Endothelial cell of hepatic sinusoid (primary cell): ENCODE measurements around the gene WDR26.
"Not testable (repeated sequence)": the region's sequence is repeated elsewhere in the genome, so short reads cannot be mapped to it uniquely, and the experiment has no call there.

Experiments used
- in situ Hi-C: cut with HindIII; loops from 2 replicates; pipeline ENCODE4 v1.10.0; 2017; ENCODE audit warnings: low sequenced_read_pairs

The WDR26 gene

GRCh38 chr1:224434691-224435317 lies at the start of gene WDR26:
WDR26 (minus strand) TSS chr1:224434797.
- in situ Hi-C loops, result no loop called here

GRCh38 chr1:224483206-224483605 lies 48.6 kb upstream of the WDR26 start:
- in situ Hi-C loops, result not testable (repeated sequence)

- in situ Hi-C loops, result no loop called here
Measured at GRCh38 chr1:224482619-224483018, 48.0 kb upstream of the WDR26 start.

DNA sequence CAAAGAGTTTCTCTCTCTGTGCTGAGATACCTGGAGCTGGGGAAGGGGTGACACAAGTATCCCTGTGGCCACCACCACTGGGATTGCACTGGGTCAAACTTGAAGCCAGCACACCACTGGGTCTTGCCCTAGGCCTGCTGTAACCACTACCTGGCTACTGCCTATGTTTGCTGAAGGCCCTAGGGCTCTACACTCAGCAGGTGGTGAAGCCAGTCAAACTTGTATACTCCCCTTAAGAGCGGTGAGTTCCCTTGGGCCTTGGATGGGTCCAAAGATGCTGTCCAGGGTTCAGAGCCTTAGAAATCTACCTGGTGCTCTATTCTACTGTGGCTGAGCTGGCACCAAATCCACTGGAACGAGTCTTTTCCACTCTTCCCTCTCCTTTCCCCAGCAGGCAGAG lies 47.0 kb upstream of the WDR26 start:
- in situ Hi-C loops, result no loop called here

- in situ Hi-C loops, result not testable (repeated sequence)
Measured at GRCh38 chr1:224480888-224481459, 46.4 kb upstream of the WDR26 start.

DNA sequence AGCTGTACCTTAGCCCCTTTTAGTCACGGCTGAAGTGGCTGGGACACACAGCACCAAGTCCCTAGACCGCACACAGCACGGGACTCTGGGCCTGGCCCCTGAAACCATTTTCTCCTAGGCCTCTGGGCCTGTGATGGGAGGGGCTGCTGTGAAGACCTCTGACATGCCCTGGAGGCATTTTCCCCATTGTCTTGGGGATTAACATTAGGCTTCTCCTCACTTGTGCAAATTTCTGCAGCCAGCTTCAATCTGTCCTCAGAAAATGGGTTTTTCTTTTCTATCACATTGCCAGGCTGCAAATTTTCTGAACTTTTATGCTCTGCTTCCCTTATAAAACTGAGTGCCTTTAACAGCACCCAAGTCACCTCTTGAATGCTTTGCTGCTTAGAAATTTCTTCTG lies 45.6 kb upstream of the WDR26 start:
- in situ Hi-C loops, result not testable (repeated sequence)

DNA sequence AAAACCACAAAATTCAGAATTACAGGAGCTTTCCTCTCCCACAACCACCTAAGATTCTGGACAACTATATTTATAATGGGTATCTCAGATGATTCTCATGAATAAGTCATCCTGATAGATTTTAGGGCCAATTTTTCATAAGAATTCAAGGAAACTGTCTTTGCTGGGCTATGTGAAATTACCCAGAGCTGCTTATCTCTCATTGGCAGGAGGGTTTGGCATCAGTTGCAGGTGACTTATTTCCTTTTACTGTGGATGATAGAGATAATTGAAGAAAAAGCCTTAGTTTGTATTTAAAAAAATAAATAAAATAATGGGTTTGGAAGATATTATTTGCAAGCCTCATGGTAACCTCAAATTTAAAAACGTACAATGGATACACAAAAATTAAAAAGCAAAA lies 38.2 kb upstream of the WDR26 start:
- in situ Hi-C loops, result no loop called here

DNA sequence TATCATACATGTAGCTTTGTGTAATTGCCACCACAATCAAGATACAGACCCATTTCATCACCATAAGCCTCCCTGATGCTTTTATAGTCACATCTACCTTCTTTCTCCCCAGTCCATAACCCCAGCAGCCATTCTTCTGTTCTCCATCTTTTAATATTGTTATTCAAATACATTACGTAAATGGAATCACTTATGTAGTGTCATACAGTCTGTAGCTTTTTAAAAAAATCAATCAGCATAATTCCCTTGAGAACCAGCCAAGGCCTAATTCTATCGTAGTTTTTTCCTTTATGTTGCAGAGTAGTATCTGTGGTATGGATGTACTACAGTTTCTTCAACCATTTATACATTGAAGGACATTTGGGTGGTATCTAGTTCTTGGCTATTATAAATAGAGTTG lies 31.6 kb upstream of the WDR26 start:
- in situ Hi-C loops, result no loop called here

GRCh38 chr1:224459966-224460365 lies 25.4 kb upstream of the WDR26 start:
- in situ Hi-C loops, result no loop called here

DNA sequence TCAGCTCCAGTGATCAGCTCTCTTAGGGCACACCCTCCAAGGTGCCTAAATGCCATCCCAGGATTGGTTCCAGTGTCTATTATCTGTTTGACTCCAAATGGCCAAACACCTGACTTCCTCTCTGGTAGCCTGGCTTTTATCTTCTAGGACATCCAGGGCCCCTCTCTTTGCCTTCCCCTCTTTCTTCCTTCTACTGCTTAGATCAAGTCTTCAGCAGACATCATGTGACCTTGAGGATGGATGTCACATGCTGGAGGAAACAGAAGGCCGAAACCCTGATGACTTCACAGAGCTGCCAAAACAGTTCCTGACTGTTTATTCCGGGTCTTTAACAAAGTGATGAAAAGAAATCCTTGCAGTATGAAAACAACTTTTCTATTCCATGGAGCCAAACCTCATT lies 24.4 kb upstream of the WDR26 start:
- in situ Hi-C loops, result no loop called here

DNA sequence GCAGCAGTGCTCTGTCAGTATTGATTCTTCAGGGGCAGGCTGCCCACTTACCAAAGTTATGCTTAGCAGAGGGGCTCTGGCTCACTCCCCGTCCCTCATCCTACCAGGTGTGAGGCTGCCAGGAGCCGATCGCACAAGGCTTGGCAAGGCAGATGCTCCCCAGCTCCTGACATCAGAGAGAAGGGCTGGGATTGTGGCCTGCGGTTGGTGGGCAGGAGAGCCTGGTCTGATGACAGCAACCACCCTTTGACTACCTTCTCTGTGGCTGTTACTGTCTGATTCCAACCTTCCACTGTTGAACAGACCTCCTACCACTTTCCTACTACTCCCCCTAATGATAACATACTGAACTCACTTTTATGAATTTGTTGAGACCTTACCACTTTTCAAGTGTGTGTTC lies 23.7 kb upstream of the WDR26 start:
- in situ Hi-C loops, result no loop called here

- in situ Hi-C loops, result no loop called here
Measured at GRCh38 chr1:224457782-224458144, 23.2 kb upstream of the WDR26 start.

DNA sequence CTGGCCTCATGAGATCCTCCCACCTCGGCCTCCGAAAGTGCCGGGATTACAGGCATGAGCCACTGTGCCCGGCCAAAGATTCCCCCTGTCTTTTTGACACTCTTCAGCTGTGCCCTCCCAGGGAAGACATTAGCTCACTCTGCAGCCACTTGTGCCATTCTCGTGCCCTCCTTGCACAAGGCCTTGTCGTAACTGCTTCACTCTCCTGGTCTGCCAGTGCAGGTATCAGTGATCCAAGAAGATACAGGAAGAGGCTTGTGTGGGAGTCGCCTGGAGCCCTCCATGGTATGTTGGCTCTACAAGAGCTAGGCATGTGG lies 22.0 kb upstream of the WDR26 start:
- in situ Hi-C loops, result no loop called here

GRCh38 chr1:224454402-224455055 lies 19.9 kb upstream of the WDR26 start:
- in situ Hi-C loops, result no loop called here

DNA sequence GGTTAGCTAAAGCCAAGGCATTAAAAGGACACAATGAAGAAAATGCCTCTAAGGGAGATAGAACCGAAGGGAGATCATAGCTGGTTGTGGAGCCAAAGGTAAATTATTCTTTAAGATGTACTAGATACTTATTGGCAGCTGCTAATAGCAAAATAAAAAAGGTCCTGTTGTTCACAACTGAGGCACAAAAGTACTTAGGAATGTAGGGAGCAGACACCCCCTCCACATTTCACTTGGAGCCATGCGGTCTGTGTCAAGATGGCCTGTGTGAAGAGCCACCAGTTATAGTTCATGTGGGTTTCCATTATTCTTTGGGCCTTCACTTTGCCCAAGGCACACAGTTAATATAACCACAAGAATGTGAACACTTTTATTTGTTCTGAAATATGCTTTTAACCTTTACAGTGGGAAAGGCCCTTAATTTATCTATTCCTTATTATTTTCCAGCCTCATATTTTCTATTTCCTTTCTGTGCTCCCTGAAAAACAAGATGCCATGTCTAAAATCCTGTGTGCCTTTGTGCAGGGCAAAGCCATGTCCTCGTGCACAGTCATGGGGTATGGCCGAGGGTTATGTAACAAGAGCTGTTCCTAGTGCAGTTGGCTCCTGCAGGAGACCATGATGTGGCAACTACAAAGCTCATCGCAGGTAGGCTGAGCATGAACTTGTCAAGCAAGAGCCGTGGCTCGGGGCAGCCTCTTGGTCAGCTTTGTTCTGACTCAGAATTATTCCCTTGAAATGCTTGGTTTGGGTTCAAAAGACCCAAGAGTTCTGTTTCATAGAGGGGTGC lies 16.2 kb upstream of the WDR26 start:
- in situ Hi-C loops, result no loop called here

- in situ Hi-C loops, result no loop called here
Measured at GRCh38 chr1:224450159-224450558, 15.6 kb upstream of the WDR26 start.

- in situ Hi-C loops, result no loop called here
Measured at GRCh38 chr1:224448453-224449017, 13.9 kb upstream of the WDR26 start.

- in situ Hi-C loops, result no loop called here
Measured at GRCh38 chr1:224447971-224448370, 13.4 kb upstream of the WDR26 start.

DNA sequence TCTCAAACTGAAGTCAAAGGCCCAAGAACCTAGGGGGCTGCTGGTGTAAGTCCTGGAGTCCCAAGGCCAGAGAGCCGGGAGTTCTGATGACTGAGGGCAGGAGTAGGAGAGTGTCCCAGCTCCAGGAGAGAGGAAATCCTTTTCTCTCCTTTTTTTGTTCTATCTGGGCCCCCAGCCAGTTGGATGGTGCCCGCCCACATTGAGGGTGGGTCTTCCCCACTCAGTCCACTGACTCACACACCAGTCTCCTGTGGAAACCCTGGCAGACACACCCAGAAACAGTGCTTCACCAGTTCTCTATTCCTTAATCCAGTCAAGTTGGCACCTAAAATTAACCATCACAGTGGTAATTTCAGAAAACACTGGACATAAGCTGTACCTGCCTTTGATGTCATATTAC lies 12.7 kb upstream of the WDR26 start:
- in situ Hi-C loops, result no loop called here

- in situ Hi-C loops, result no loop called here
Measured at GRCh38 chr1:224438989-224439388, 4.4 kb upstream of the WDR26 start.

GRCh38 chr1:224435999-224436398 lies 1.4 kb upstream of the WDR26 start:
- in situ Hi-C loops, result no loop called here

DNA sequence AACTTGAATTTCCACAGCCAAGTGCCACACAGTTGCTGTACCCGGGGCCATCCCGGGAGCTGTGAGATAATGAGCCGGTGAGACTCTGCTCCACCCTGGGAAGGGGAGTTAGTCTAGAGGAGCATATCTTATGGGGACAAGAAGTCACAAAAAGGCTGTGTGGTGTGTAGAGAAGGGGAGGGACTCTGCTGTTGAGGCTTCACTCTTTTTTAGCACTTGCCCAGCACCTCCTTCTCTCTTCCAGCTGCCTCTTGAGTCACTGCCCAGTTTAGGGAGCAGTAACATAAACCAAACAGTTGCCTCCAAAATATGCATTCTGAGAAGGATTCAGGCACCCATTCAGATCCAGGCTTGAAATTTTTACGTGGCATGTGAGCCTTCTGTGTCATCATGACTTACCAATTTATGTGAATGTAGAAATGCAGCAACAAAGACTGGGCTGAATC lies 744 bp upstream of the WDR26 start:
- in situ Hi-C loops, result no loop called here
